ENCODE data around the gene SUPT4H1. TPM values are rescaled to one million over a fixed set of nuclear protein-coding genes. Genes with fewer than 3 reads are reported as not detected.

Gene SUPT4H1
- total and polyA plus RNA-seq, 2 experiments from 2014 or later = 82.2 to 83.7 TPM

DNA sequence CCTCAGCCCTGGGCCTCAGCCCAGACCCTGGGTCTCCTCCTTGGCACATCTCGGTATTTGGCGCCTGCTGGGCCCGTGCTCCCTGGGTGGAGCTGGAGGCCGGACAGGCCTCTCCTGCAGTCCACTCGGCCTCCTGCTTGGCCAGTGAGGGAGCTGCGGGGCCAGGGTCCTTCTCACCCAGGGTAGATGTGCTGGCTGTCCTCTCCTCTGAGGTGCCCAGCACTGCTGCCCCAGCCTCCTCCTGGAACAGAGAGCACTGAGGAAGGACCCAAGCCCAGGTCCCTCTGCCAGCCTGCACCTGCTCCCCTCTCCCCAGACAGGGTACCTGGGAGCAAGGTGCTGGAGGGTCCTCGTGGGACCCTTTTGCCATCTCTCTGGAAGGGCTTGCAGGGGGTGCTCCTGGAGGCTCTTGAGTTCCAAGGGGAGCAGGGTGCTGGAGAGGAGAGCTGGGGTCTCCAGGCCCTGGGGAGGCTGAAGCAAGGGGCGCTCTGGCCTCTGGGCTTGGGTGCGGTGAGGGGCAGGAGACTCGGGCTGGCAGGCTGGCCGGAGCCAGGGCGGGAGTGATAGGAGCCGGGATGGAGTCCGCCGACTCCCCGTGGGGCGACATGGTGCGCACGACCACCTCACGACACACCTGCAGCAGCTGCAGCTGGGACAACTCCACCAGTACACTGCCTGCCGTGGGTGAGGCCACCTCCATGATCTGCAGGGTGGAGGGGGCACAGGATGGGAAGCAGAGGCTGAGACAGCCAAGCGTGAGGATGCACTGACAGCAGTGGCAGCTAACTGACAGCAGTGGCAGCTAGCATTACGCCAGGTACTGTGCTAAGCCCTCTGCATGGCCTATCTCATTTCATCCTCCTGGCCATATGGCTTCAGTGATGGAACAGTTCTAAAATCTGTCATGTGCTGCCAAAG, 41.2 kb downstream of the SUPT4H1 start:
- no peak overlapping the region for H3K4me2 ChIP-seq
- peaks cover 3% of the 10 kb centered on the region for H3K27me3 Mint-ChIP-seq (ENCODE audit: insufficient read depth, low read depth, poor library complexity)
- H3K9me3 Mint-ChIP-seq = no peaks in the 10 kb centered on the region
- no peaks in the 10 kb centered on the region for H3K36me3 Mint-ChIP-seq (ENCODE audit: low read depth)
- H3K27me3 ChIP-seq (ENCODE audit: insufficient read depth) = no peaks in the 10 kb centered on the region
- no peak overlapping the region for H3K27ac ChIP-seq (ENCODE audit: low read depth)
- H3K4me1 ChIP-seq (ENCODE audit: insufficient read depth) = no peaks in the 10 kb centered on the region; the same call in 1 of the 2 replicates
- H3K36me3 ChIP-seq (ENCODE audit: insufficient read depth) = no peaks in the 10 kb centered on the region
- H2AFZ ChIP-seq = no peak overlapping the region
- no peak for DNase-seq (ENCODE audit: low spot score)
- peaks cover 21% of the 10 kb centered on the region for H3K4me1 Mint-ChIP-seq
- H3K4me3 Mint-ChIP-seq = no peak overlapping the region
- no peak overlapping the region for H3K4me3 ChIP-seq
- H4K20me1 ChIP-seq (replicated peaks; ENCODE audit: insufficient read depth) = no peaks in the 10 kb centered on the region
- no peaks in the 10 kb centered on the region for H3K79me2 ChIP-seq (replicated peaks; ENCODE audit: insufficient read depth)
- no peaks in the 10 kb centered on the region for H3K9me2 ChIP-seq (ENCODE audit: insufficient read depth)
- TF ChIP-seq EZH2phosphoT487 (IDR thresholded peaks at IDR 0.05; ENCODE audit: unreplicated experiment) (no peak), POLR2AphosphoS5 (IDR thresholded peaks at IDR 0.05; ENCODE audit: low read depth) (no peak), JUNB (IDR thresholded peaks at IDR 0.05; ENCODE audit: unreplicated experiment) (no peak)
- TF ChIP-seq, protein P1, sequence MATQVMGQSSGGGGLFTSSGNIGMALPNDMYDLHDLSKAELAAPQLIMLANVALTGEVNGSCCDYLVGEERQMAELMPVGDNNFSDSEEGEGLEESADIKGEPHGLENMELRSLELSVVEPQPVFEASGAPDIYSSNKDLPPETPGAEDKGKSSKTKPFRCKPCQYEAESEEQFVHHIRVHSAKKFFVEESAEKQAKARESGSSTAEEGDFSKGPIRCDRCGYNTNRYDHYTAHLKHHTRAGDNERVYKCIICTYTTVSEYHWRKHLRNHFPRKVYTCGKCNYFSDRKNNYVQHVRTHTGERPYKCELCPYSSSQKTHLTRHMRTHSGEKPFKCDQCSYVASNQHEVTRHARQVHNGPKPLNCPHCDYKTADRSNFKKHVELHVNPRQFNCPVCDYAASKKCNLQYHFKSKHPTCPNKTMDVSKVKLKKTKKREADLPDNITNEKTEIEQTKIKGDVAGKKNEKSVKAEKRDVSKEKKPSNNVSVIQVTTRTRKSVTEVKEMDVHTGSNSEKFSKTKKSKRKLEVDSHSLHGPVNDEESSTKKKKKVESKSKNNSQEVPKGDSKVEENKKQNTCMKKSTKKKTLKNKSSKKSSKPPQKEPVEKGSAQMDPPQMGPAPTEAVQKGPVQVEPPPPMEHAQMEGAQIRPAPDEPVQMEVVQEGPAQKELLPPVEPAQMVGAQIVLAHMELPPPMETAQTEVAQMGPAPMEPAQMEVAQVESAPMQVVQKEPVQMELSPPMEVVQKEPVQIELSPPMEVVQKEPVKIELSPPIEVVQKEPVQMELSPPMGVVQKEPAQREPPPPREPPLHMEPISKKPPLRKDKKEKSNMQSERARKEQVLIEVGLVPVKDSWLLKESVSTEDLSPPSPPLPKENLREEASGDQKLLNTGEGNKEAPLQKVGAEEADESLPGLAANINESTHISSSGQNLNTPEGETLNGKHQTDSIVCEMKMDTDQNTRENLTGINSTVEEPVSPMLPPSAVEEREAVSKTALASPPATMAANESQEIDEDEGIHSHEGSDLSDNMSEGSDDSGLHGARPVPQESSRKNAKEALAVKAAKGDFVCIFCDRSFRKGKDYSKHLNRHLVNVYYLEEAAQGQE (IDR thresholded peaks at IDR 0.05; ENCODE audit: unreplicated experiment) = no peak
- H3K27ac Mint-ChIP-seq = no peak overlapping the region
- no peak for ATAC-seq
- no peaks in the 10 kb centered on the region for H3F3A ChIP-seq (replicated peaks; ENCODE audit: low read depth)

GRCh38 chr17:58309918-58310259, 42.1 kb downstream of the SUPT4H1 start:
- Histone ChIP-seq H3K79me2 (replicated peaks; ENCODE audit: insufficient read depth) (no peaks in the 10 kb centered on the region), H4K20me1 (replicated peaks; ENCODE audit: insufficient read depth) (no peaks in the 10 kb centered on the region), H3K4me1 (ENCODE audit: insufficient read depth) (no peaks in the 10 kb centered on the region; the same call in 1 of the 2 replicates), H3K9me2 (ENCODE audit: insufficient read depth) (no peaks in the 10 kb centered on the region), H2AFZ (no peak overlapping the region), H3F3A (replicated peaks; ENCODE audit: low read depth) (no peaks in the 10 kb centered on the region), H3K4me3 (no peak overlapping the region), H3K27ac (ENCODE audit: low read depth) (no peak overlapping the region), H3K36me3 (ENCODE audit: insufficient read depth) (no peaks in the 10 kb centered on the region), H3K27me3 (ENCODE audit: insufficient read depth) (no peaks in the 10 kb centered on the region), H3K4me2 (no peak overlapping the region)
- no peak overlapping the region for H3K27ac Mint-ChIP-seq
- DNase-seq (ENCODE audit: low spot score) = no peak
- H3K4me1 Mint-ChIP-seq = peaks cover 21% of the 10 kb centered on the region
- H3K9me3 Mint-ChIP-seq = no peaks in the 10 kb centered on the region
- no peak overlapping the region for H3K4me3 Mint-ChIP-seq
- H3K36me3 Mint-ChIP-seq (ENCODE audit: low read depth) = no peaks in the 10 kb centered on the region
- peaks cover 3% of the 10 kb centered on the region for H3K27me3 Mint-ChIP-seq (ENCODE audit: insufficient read depth, low read depth, poor library complexity)
- no peak for ATAC-seq
- TF ChIP-seq CREB1 (CRISPR knock-in tag; IDR thresholded peaks at IDR 0.05; ENCODE audit: low read depth) (no peak), ZNF331 (CRISPR knock-in tag; IDR thresholded peaks at IDR 0.05; ENCODE audit: low read depth) (no peak), EZH2 (IDR thresholded peaks at IDR 0.05; ENCODE audit: low read depth, unreplicated experiment) (no peak), JUNB (IDR thresholded peaks at IDR 0.05; ENCODE audit: unreplicated experiment) (no peak), ZNF114 (CRISPR knock-in tag; IDR thresholded peaks at IDR 0.05) (no peak), CTCF (conservative IDR thresholded peaks at IDR 0.05; ENCODE audit: low read depth in 2 of 2) (no peak), NANOG (IDR thresholded peaks at IDR 0.05; ENCODE audit: borderline replicate concordance) (no peak), POLR2AphosphoS5 (IDR thresholded peaks at IDR 0.05; ENCODE audit: low read depth) (no peak)
